NCI-H1092 (cell line): ENCODE measurements around the gene TMPRSS9.
"Not testable (repeated sequence)": the region's sequence is repeated elsewhere in the genome, so short reads cannot be mapped to it uniquely, and the experiment has no call there.

ENCODE experiments used
- DNase-seq: peaks from one replicate; lab custom pipeline; 2025; lab: John Stamatoyannopoulos, UW

The TMPRSS9 gene

DNA sequence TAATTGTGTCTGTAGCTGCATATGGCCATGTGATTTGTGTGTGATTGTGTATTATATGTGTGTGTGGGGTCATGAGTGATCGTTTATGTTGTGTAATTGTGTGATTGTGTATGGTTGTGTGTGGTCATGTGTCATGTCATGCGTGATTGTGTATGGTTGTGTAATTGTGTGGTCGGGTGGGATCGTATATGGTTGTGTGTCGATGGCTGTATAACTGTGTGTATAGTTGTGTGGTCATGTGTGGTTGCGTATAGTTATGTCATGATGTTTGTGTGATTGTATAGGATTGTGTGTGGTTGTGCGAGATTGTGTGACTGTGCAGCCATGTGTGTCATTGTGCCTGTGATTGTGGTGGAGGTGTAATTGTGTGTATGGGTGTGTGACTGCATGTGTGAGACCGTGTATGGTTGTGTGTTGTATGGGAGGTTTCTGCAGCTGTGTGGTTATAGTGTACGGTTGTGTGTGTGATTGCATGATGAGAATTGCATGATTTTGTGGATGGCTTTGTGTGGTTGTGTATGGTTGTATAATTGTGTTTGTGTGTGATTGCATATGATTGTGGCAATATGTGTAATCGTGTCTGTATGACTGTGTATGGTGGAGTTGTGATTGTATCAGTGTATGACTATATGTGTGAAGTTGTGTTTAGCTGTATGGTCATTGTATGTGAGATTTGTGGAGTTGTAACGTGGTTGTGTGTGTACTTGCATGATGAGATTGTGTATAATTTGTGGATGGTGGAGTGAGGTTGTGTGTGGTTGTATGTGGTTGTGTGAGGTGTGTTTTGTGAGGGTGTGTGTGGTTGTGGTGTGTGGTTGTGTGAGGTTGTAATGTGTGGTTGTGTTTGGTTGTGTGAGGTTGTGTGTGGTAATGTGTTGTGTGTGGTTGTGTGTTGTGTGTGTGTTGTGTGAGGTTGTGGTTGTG lies 2.2 kb downstream of the TMPRSS9 start:
- no peak for DNase-seq

DNA sequence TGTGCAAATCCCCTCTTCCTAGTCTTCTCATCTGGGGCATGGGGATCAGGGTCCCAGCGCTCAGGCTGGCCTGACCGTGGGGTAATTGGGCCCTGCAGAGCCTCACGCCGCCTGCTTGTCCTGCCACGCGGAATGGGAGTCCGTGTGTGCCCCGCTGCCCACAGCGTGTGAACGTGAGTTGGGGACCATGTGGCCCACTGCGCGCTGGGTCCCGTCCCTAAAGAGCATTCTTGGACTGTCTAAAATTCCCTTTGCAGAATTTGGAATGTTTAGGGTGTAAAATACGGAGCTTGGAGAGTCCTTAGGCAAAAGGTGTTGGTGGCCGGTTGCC lies 2.9 kb downstream of the TMPRSS9 start:
- DNase-seq = no peak

DNA sequence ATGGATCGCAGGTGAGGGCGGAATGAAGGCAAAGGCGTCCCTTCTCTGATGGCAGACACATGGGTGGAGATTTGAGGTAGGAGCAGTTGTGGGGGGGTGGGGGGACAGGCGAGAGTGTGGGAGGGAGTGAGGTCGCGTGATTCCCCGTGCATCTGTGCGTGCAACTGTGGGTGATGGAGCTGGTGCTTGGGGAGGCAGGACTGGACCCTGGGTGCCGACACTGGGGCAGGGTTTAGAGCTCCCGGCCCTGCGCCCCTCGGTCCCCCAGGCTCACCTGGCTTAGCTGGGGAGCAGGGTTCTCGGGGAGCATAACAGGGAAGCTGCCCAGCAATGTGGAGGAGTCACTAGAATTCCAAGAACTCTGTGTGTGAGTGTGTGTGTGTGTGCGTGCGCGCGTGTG lies 3.4 kb downstream of the TMPRSS9 start:
- DNase-seq = no peak

DNA sequence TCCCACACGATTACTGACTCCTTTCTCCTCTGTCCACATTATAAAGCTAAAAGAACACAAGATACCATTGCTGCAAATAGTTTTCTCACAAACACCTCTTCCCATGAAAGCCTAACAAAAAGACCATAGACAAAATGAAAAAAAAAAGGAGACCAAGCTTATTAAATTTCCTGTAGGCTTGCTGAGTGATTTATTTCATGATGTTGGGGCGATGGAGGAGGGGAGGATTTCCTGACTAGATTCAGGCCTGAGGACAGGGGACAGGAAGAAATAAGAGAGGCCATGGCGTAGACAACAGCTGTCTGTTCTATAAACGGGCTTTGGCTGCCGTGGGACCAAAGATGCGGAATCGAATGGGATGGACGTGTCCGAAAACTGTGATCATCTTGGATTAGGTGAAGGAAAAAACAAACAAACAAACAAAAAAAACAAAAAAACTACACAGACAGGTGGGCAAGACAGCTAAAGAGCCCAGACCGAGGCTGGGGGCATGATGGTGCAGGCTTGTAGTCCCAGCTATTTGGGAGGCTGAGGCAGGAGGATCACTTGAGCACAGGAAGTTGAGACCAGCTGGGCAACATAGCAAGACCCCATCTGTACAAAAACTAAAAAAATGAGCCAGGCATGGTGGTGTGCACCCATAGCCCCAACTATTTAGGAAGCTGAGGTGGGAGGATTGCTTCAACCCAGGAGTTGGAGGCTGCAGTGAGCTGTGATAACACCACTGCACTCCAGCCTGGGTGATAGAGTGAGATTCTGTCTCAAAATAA lies 5.3 kb downstream of the TMPRSS9 start:
- DNase-seq = no peak

DNA sequence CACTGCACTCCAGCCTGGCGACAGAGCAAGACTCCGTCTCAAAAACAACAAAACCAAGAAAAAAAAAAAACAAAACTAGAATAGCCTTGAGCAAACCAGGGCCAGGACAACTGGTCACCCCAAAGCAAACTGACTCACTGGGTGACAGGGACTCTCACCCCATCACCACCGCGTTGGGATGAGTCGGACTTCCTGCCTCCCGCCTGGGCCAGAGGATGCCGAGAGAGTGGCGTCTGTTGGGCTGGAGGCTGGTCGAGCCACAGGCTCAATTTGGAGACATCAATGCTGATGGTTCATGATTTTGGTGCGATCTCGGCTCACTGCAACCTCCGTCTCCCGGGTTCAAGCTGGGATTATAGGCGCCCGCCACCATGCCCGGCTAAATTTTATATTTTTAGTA lies 11.6 kb downstream of the TMPRSS9 start:
- no peak for DNase-seq

DNA sequence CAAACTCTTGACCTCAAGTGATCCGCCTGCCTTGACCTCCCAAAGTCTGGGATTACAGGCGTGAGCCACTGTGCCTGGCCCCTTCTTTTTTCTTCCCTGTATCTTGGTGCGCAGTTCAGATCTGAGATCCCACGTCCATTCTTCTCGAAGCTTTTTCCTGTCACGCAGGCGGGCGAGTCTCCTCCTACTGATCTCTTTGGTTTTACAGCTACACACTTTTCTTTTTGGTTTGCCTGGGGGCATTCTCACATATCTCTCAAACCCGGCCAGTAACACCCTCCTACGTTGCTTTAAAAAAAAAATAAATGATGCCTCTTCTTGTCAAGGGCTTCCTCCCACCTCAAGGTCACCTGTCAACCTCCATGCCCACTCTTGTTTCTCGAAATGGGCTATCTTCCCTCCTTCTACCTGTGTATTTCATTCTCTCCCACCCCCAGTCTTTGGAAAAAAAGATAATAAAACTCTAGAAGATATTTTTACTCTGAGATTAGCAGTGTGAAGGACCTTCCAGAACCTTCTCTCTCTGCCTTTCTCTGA lies 12.1 kb downstream of the TMPRSS9 start:
- no peak for DNase-seq

DNA sequence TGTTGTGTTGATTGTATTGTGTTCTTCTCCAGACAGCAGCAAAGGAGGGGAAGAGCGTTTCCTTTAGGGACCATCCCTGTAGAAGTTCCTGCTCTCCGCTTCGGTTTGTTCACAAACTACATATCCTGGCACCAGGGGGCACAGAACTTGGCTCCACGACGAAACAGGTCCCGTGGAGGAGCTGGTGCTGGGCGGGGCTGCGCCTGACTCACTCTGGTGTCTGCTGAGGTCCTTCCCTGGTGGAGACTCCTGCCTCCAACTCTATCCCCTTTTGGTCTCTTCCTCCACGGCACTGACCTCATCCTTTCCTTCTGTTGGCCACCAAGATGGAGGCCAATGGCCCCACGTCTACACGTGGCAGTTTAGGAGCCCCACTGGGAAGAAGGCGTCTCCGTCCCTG lies 14.7 kb downstream of the TMPRSS9 start:
- DNase-seq = no peak

DNA sequence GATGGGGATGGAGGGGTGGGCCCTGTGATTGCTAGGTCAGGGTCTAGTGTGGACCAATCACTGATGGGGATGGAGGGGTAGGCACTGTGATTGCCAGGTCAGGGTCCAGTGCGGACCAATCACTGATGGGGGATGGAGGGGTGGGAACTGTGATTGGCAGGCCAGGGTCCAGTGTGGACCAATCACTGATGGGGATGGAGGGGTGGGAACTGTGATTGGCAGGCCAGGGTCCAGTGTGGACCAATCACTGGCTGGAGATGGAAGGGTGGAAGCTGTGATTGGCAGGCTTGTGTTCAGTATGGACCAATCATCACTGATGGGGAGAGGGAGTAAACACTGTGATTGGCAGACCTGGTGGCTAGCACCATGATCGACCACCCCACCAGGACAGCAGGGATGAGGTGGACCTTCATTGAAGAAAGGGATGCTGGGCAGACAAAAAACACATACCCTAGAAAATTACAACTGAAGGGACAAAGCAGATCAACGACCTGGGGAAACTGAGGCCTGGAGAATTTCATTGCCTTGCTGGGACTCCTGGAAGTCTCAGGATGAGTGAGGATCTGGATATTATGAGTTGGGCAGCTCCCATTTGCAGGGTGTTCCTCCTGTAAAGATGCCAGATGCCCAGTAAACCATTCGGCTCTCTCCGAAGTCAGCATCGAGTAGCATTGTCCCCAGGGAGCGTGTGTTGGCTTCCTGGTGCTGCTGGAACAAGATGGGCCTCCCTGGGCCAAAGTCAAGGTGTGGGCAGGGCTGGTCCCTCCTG lies 15.5 kb downstream of the TMPRSS9 start:
- no peak for DNase-seq

DNA sequence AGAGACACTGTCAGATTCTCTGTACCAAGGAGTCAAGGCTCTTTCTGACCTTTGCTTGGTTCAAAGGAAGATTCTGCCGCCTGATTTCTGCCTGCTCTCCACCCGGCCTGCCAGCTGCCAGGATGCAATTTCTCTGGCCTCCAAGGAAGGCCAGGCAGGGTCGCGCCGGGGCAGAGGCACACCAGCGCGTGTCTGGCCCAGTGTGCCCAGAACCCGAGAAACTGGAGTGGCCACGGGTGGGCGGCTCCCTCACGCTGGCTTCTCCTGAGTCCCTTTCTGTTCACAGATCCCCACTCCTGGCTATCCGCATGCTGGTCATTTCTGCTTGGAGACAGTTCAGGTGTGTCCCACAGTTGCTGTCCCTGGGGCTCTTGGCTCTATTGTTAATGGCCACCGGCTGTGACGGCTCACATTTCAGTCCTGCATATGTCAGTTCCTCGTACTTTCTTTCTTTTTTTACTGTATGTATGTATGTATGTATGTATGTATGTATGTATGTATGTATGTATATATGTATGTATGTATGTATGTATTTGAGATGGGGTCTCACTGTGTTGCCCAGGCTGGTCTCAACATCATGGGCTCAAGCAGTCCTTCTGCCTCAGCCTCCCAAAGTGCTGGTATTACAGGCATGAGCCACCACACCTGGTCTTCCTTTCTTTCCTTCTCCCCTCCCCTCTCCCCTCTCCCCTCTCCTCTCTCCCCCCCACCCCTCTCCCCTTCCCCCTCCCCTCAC lies 16.9 kb downstream of the TMPRSS9 start:
- DNase-seq = no peak

DNA sequence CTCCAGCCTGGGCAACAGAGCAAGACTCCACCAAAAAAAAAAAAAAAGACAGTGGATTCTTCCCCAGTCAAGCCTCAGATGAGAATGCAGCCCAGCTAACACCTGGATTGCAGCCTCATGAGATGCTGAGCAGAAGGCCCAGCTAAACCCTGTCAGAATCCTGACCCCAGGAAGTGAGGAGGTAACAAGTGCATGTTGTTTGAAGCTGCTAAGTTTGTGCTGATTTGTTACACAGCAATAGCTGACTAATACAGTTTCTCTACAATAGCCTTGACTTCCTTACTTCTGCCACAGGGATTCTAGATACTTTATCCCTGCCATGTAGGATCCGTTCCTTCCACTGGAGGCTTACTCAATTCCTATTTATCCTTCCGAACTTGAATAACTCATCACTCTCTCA lies 20.5 kb downstream of the TMPRSS9 start:
- DNase-seq = no peak

DNA sequence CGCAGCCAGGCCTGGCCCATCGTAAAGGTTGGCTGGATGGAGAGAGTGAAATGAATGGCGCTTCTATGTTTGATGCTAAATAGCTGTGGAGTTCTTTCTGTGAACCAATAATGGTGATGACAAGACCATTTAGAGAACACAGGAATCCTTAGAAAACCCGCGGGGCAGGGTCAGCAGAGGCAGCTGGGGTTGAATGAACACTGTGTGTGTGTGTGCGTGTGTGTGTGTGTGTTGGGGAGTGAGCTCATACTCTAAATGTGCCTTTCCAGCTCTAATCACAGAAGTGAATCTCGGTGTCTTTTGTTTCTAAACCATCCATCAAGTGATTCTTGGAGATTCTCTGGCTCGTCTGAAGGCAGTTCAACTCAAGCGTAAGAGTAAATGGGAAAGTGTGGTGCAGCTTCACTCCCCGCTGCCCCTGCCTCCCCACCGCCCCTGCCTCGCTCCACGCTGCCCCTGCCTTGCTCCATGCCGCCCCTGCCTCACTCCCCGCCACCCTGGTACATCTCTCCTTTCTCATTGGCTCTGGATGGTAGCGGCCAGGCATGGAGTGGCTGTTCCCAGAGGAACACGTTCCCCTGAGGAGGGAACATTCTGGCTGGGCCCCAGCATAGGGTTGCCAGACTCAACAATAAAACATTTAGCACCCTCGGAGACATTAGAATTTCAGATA lies 21.2 kb downstream of the TMPRSS9 start:
- DNase-seq = no peak

DNA sequence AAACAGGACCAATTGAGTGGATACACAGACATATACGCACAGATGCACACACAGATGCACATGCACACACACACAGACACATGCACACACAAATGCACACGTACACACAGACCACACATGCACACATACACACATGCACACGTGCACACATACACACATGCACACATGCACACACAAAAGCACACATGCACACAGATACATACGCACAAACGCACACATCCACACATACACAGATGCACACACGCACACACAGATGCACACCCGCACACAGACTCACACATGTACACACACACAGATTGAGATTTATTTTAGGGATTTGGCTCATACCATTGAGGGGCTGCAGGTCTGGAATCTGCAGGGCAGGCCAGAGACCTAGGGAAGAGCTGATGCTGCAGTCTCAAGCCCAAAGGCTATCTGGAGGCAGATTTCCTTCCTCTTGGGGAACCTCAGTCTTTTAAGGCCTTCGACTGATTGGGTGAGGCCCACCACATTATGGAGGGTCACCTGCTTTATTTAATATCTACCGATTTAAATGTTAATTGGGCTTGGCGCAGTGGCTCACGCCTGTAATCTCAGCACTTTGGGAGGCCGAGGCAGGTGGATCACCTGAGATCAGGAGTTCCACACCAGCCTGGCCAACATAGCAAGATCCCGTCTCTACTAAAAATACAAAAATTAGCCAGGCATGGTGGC lies 22.6 kb downstream of the TMPRSS9 start:
- no peak for DNase-seq

DNA sequence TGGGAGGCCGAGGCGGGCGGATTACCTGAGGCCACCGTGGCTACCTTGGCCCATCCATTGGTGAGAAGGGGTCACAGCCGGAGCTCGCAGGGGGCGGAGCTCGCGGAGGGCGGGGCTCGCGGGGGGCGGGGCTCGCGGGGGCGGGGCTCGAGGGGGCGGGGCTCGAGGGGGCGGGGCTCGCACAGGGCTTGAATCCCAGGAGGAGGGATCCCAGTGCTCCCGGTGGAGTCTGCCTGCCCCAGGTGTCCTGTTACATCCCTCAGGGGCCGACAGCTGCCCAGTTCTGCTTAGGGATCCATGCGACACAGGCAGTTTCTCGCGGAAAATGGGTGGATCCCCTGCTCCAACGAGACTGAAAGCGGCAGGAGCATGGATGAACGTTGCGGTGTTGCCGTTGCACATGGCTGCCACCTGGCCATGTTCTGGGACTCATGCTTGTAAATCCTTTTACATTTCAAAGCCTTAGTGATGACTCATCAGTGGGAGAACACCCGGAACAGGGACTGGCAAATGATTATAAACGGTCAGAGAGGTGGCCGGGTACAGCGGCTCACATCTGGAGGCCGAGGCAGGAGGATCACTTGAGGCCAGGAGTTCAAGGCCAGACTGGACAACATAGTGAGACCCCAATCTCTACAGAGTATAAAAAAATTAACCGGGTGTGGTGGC lies 25.1 kb downstream of the TMPRSS9 start:
- DNase-seq = peak; percentile 36

DNA sequence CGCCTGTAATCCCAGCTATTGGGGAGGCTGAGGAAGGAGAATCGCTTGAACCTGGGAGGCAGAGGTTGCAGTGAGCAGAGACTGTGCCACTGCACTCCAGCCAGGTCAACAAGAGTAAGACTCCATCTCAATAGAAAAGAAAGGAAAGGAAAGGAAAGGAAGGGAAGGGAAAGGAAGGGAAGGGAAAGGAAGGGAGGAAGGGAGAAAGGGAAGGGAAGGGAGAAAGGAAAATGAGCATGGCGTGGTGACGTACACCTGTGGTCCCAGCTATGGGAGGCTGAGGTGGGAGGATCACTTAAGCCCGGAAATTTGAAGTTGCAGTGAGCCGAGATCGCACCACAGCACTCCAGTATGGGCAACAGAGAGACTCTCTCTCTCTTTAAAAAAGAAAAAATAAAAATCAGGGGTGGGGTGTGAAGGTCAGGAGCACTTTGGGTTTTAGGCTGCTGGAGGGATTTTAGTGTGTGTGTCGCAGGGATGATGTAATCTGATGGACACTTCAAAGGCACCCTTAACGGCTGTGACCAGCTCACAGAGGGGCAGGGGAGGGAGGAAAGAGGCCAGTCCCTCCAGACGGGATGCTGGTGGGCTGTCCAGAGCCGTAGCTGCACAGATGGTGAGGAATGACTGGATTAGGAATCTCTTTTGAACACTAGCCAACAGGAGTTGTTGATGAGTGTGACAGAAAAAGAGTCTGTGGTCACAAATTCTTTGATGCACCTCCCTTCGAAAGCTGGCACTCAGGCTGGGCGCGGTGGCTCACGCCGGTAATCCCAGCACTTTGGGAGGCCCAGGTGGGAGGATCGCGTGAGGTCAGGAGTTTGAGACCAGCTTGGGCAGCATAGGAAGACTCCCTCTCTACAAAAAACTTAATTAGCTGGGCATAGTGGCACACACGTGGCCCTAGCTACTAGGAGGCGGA lies 27.6 kb downstream of the TMPRSS9 start:
- DNase-seq = no peak

DNA sequence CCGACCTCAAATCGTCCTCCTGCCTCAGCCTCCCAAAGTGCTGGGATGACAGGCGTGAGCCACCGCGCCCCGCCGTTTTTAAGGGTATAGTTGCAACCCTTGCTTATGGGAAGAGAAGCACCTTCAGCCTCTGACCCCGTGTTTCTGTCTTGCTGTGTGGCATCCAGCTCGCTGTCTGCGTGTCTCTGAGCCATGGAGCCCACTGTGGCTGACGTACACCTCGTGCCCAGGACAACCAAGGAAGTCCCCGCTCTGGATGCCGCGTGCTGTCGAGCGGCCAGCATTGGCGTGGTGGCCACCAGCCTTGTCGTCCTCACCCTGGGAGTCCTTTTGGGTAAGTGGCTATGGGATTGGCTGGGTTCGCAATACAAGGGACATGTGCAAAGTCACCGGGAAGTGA lies 29.5 kb downstream of the TMPRSS9 start:
- DNase-seq = no peak

DNA sequence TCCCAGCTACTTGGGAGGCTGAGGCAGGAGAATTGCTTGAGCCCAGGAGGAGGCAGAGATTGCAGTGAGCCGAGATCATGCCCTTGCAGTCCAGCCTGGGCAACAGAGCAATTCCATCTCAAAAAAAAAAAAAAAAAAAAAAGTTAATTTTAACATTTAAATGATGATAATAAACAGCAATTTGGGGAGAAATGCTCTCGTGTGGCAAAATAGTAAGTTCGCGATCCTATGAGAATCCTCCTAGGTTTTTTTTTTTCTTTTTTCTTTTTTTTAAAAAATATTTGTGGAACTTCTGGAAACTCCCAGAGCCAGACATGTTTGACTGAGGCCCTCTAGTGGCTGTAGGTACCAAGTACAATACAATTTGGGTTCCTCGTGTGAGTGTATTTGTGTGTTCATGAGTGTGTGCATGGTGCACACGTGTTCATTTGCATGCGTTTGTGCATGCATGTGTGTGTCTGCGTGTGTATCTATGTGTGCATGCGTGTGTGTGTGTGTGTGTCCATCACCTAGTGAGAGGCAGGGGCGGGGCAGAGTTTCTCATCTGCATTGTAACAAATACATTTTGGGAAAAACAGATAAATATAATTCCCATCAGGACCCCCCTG lies 31.2 kb downstream of the TMPRSS9 start:
- peak; percentile 34 for DNase-seq

DNA sequence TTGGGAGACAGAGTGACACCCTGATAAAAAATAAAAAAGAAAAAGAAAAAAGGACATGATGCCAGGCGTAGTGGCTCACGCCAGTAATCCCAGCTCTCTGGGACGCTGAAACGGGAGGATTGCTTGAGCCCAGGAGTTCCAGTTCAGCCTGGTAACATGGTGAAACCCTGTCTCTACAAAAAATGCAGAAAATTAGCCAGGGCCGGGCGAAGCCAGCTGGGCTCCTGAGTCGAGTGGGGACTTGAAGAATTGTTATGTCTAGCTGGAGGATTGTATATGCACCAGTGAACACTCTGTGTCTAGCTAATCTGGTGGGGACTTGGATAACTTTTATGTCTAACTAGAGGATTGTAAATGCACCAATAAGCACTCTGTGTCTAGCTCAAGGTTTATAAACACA lies 32.3 kb downstream of the TMPRSS9 start:
- no peak for DNase-seq

DNA sequence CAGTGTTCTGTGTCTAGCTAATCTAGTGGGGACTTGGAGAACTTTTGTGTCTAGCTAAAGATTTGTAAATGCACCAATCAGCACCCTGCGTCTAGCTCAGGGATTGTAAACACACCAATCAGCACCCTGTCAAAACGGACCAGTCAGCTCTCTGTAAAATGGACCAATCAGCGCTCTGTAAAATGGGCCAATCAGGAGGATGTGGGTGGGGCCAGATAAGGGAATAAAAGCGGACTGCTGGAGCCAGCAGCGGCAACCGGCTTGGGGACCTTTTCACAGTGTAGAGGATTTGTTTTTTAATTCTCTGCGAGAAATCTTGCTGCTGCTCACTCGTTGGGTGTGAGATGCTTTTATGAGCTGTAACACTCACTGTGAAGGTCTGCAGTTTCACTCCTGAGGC lies 32.8 kb downstream of the TMPRSS9 start:
- DNase-seq = not testable (repeated sequence)
